DND-41 (cell line): ENCODE measurements around the gene COG3.
A peak's percentile ranks its signal among the peaks of the same experiment; 100 is the strongest.

Source experiments
- ATAC-seq: fragments of 200-7000 bp; cut with Tn5 transposase; 3 replicates; pipeline ENCODE4 v1.9.1; 2021; ENCODE audit warnings: low read depth; ENCODE audit not compliant: insufficient read depth
- DNase-seq: peaks from one replicate; pipeline ENCODE4 v3.0.0-alpha.2; 2020
- H2AFZ ChIP-seq: 2 replicates; pipeline ENCODE4 v1.6.0; 2012; ENCODE audit warnings: low read depth, low read length
- H3K27ac ChIP-seq: 2 replicates; pipeline ENCODE4 v1.5.1; 2012; ENCODE audit warnings: low read length, inconsistent platforms
- H3K27me3 ChIP-seq: fragments of 200-600 bp; sonication (generic); 2 replicates; pipeline ENCODE4 v1.6.0; 2012; ENCODE audit warnings: low read length, mild to moderate bottlenecking, inconsistent platforms; ENCODE audit not compliant: insufficient read depth, poor library complexity
- H3K36me3 ChIP-seq: 2 replicates; pipeline ENCODE4 v1.5.1; 2012; ENCODE audit warnings: low read length, inconsistent platforms; ENCODE audit not compliant: insufficient read depth
- H3K4me1 ChIP-seq: 2 replicates; pipeline ENCODE4 v1.5.1; 2012; ENCODE audit warnings: mild to moderate bottlenecking, low read length; ENCODE audit not compliant: insufficient read depth
- H3K4me2 ChIP-seq: 2 replicates; pipeline ENCODE4 v1.6.0; 2012; ENCODE audit warnings: mild to moderate bottlenecking, moderate library complexity, low read length, inconsistent platforms; ENCODE audit not compliant: insufficient read depth
- H3K4me3 ChIP-seq, 2 experiments: fragments of 200-600 bp in 1 of 2; shearing (Covaris generic) in 1 of 2; 2 replicates each; pipeline ENCODE4 v1.5.1; 2012 to 2016; ENCODE audit warnings: inconsistent platforms in 2 of 2, low read length in 2 of 2, mild to moderate bottlenecking in 2 of 2, low read depth in 1 of 2, moderate library complexity in 1 of 2
- H3K79me2 ChIP-seq: 2 replicates; pipeline ENCODE4 v1.6.0; 2012; ENCODE audit warnings: low read length, inconsistent platforms; ENCODE audit not compliant: insufficient read depth
- H3K9ac ChIP-seq: 2 replicates; pipeline ENCODE4 v1.6.0; 2012; ENCODE audit warnings: low read depth, mild to moderate bottlenecking, inconsistent platforms, low read length, moderate library complexity
- H3K9me3 ChIP-seq: 2 replicates; pipeline ENCODE4 v1.5.1; 2012; ENCODE audit warnings: low read length, moderate library complexity, mild to moderate bottlenecking, inconsistent platforms; ENCODE audit not compliant: insufficient read depth, severe bottlenecking
- H4K20me1 ChIP-seq: 2 replicates; pipeline ENCODE4 v1.6.0; 2012; ENCODE audit warnings: low read length; ENCODE audit not compliant: insufficient read depth
- CTCF ChIP-seq: IDR thresholded peaks from 2 replicates; pipeline ENCODE4 v1.5.1; 2012; ENCODE audit warnings: borderline replicate concordance, low read length, moderate library complexity, mild to moderate bottlenecking; ENCODE audit not compliant: poor library complexity, severe bottlenecking; ENCODE audit errors: extremely low read depth
- EZH2 ChIP-seq: IDR thresholded peaks from 3 replicates; pipeline ENCODE4 v1.6.1; 2012; ENCODE audit warnings: borderline replicate concordance, low read depth, mild to moderate bottlenecking, moderate library complexity, low read length, inconsistent platforms; ENCODE audit not compliant: severe bottlenecking

COG3 gene

GRCh38 chr13:45464687-45465453 is at the start of gene COG3:
COG3 (plus strand) TSS chr13:45464939; CDS start chr13:45465037, 98 bp downstream.
- H3K4me2 ChIP-seq = peak within 1 kb of the TSS; percentile 98
- DNase-seq (peak; percentile 95), ATAC-seq (peak; percentile 97)
- peaks cover 9% of the 10 kb centered on the region for H4K20me1 ChIP-seq
- peaks cover 63% of the 10 kb centered on the region for H3K79me2 ChIP-seq
- no peaks in the 10 kb centered on the region for H3K9me3 ChIP-seq
- H3K4me1 ChIP-seq = peaks cover 36% of the 10 kb centered on the region
- H3K36me3 ChIP-seq = peaks cover 14% of the 10 kb centered on the region
- no peaks in the 10 kb centered on the region for H3K27me3 ChIP-seq
- H2AFZ ChIP-seq = peak within 1 kb of the TSS; percentile 93
- peak within 1 kb of the TSS; percentile 87 for H3K9ac ChIP-seq
- H3K27ac ChIP-seq = peak within 1 kb of the TSS; percentile 79
- TF ChIP-seq EZH2 (no peak), CTCF (peak; percentile 59)
- H3K4me3 ChIP-seq = peak within 1 kb of the TSS; percentile 30 to 99

- Histone ChIP-seq H3K36me3 (no peaks in the 10 kb centered on the region), H3K27me3 (peaks cover 5% of the 10 kb centered on the region), H3K4me3 (no peak overlapping the region), H3K79me2 (peaks cover 4% of the 10 kb centered on the region; the same call in 1 of the 2 replicates), H4K20me1 (no peaks in the 10 kb centered on the region), H3K4me2 (no peak overlapping the region; the same call in 1 of the 2 replicates), H3K9me3 (no peaks in the 10 kb centered on the region), H2AFZ (no peak overlapping the region), H3K9ac (no peak overlapping the region), H3K4me1 (peaks cover 30% of the 10 kb centered on the region), H3K27ac (no peak overlapping the region)
- no peak for TF ChIP-seq CTCF
- TF ChIP-seq EZH2 = no peak
- ATAC-seq (no peak), DNase-seq (no peak)
These were observed 49.6 kb upstream of the COG3 start for GRCh38 chr13:45415112-45415511.

GRCh38 chr13:45416516-45417128 is 48.1 kb upstream of the COG3 start:
- H2AFZ ChIP-seq = peak overlapping the region; percentile 86
- no peaks in the 10 kb centered on the region for H4K20me1 ChIP-seq
- peak overlapping the region; percentile 72 for H3K27ac ChIP-seq

More at GRCh38 chr13:45416516-45417128, 48.1 kb upstream of the COG3 start:
- H3K79me2 ChIP-seq = peaks cover 4% of the 10 kb centered on the region; the same call in 1 of the 2 replicates
- DNase-seq (no peak), ATAC-seq (no peak)
- peak overlapping the region; percentile 98 for H3K4me2 ChIP-seq
- peak overlapping the region; percentile 68 for H3K9ac ChIP-seq
- TF ChIP-seq CTCF = no peak
- no peak for TF ChIP-seq EZH2
- H3K9me3 ChIP-seq = no peaks in the 10 kb centered on the region
- H3K4me1 ChIP-seq = peaks cover 30% of the 10 kb centered on the region
- no peaks in the 10 kb centered on the region for H3K36me3 ChIP-seq
- peak overlapping the region; percentile 56 to 89 for H3K4me3 ChIP-seq
- peaks cover 5% of the 10 kb centered on the region for H3K27me3 ChIP-seq
